MM.1S (cell line): Measurements from ENCODE around the gene PRKD1.

Source experiments
- EZH2 ChIP-seq: fragments of 300-600 bp; sonication (generic); optimal IDR thresholded peaks from 2 replicates; pipeline ENCODE3; 2017; ENCODE audit warnings: low read depth, mild to moderate bottlenecking, antibody characterized with exemption, low read length, mixed read lengths
- EZH2phosphoT487 ChIP-seq: fragments of 300-600 bp; sonication (generic); IDR thresholded peaks from 2 replicates; pipeline ENCODE4 v1.6.1; 2018; ENCODE audit warnings: antibody characterized with exemption, low read length
- TF ChIP-seq, protein P1 (sequence below): fragments of 300-600 bp; sonication (generic); IDR thresholded peaks from 2 replicates; pipeline ENCODE4 v1.5.1; 2016; ENCODE audit warnings: antibody characterized with exemption, low read length, mixed read lengths

DNA sequence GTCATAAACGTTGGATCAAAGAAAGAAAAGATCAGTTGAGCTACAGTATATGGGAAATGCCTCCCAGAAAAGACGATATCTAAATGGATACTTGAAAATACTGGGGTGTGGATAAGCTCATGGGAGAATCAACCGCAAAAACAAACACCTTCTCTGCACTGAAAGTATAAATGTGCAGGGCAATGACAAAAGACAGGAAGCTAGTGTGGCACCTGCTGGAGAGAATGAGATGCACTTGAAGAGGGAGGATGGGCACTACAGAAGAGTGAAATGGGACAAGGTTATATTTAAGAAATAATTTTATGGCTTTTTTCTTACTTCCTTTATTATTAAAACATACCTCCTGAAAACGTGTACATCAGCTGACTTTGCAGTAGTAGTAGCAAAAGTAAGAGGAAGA is 153.7 kb downstream of the PRKD1 start:
- TF ChIP-seq EZH2 (no peak), EZH2phosphoT487 (no peak)
- TF ChIP-seq, protein P1, sequence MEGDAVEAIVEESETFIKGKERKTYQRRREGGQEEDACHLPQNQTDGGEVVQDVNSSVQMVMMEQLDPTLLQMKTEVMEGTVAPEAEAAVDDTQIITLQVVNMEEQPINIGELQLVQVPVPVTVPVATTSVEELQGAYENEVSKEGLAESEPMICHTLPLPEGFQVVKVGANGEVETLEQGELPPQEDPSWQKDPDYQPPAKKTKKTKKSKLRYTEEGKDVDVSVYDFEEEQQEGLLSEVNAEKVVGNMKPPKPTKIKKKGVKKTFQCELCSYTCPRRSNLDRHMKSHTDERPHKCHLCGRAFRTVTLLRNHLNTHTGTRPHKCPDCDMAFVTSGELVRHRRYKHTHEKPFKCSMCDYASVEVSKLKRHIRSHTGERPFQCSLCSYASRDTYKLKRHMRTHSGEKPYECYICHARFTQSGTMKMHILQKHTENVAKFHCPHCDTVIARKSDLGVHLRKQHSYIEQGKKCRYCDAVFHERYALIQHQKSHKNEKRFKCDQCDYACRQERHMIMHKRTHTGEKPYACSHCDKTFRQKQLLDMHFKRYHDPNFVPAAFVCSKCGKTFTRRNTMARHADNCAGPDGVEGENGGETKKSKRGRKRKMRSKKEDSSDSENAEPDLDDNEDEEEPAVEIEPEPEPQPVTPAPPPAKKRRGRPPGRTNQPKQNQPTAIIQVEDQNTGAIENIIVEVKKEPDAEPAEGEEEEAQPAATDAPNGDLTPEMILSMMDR: no peak
